CD8-positive, alpha-beta memory T cell (primary cell): ENCODE results near the gene HMGB4. TPM values are rescaled to one million over a fixed set of nuclear protein-coding genes. Genes with fewer than 3 reads are reported as not detected.

Source experiments
- CTCF ChIA-PET: fragments of 350-600 bp; sonication (Branson Sonifier 250); formaldehyde crosslinking; loops from one replicate; lab custom pipeline; 2021; ENCODE audit warnings: antibody characterized with exemption; lab: Charles Lee
- POLR2A ChIA-PET: fragments of 350-600 bp; sonication (Branson Sonifier 250); formaldehyde crosslinking; loops from one replicate; lab custom pipeline; 2021; ENCODE audit warnings: antibody characterized with exemption; lab: Charles Lee
- DNase-seq, 5 donors: peaks; one replicate each; pipeline versions ENCODE4 v3.0.0 to v3.0.0-alpha.2; 2020 to 2022; ENCODE audit warnings: mixed read lengths in 1 of 5
- H3K27ac ChIP-seq: one replicate; pipeline ENCODE4 v1.7.0; 2013; ENCODE audit warnings: low read depth, mild to moderate bottlenecking, low read length, moderate library complexity
- H3K27me3 ChIP-seq: 2 replicates; pipeline ENCODE4 v1.7.0; 2013; ENCODE audit warnings: low read length, mild to moderate bottlenecking; ENCODE audit not compliant: insufficient read depth, poor library complexity, severe bottlenecking
- H3K36me3 ChIP-seq: 2 replicates; pipeline ENCODE4 v1.7.0; 2013; ENCODE audit warnings: mild to moderate bottlenecking, low read length, moderate library complexity; ENCODE audit not compliant: insufficient read depth
- H3K4me1 ChIP-seq: 2 replicates; pipeline ENCODE4 v1.7.0; 2013; ENCODE audit warnings: mild to moderate bottlenecking, low read length, moderate library complexity; ENCODE audit not compliant: insufficient read depth
- H3K4me3 ChIP-seq: 2 replicates; pipeline ENCODE4 v1.7.0; 2013; ENCODE audit warnings: mild to moderate bottlenecking, low read length
- H3K9me3 ChIP-seq: 2 replicates; pipeline ENCODE4 v1.7.0; 2013; ENCODE audit warnings: mild to moderate bottlenecking, low read length
- H3K27ac Mint-ChIP-seq, 8 donors: one replicate each; pipeline ENCODE4 v1.8.0; 2020 to 2021; ENCODE audit warnings: mixed read lengths in 8 of 8, mild to moderate bottlenecking in 6 of 8, inconsistent platforms in 3 of 8, moderate library complexity in 3 of 8
- H3K27me3 Mint-ChIP-seq, 2 donors: one replicate each; pipeline ENCODE4 v1.8.0; 2020 to 2021; ENCODE audit warnings: mixed read lengths in 2 of 2, mild to moderate bottlenecking in 1 of 2, moderate library complexity in 1 of 2
- H3K36me3 Mint-ChIP-seq, 3 donors: one replicate each; pipeline ENCODE4 v1.8.0; 2020 to 2021; ENCODE audit warnings: mixed read lengths in 3 of 3, inconsistent platforms in 1 of 3, mild to moderate bottlenecking in 1 of 3
- H3K4me1 Mint-ChIP-seq, 3 donors: one replicate each; pipeline ENCODE4 v1.8.0; 2020 to 2021; ENCODE audit warnings: mixed read lengths in 3 of 3, inconsistent platforms in 1 of 3, mild to moderate bottlenecking in 1 of 3
- H3K4me3 Mint-ChIP-seq, 7 donors: one replicate each; pipeline ENCODE4 v1.8.0; 2020 to 2021; ENCODE audit warnings: mixed read lengths in 7 of 7, mild to moderate bottlenecking in 6 of 7, moderate library complexity in 4 of 7, inconsistent platforms in 2 of 7
- H3K9me3 Mint-ChIP-seq, 5 donors: one replicate each; pipeline ENCODE4 v1.8.0; 2020 to 2022; ENCODE audit warnings: mixed read lengths in 5 of 5, mild to moderate bottlenecking in 3 of 5, moderate library complexity in 2 of 5, inconsistent platforms in 1 of 5
- polyA plus RNA-seq: library from polyadenylated mRNA; unstranded; fragments of 300-500 nt; fragmentation: Illumina TruSeq; gene quantifications from one replicate; pipeline ENCODE4 v1.2.3, GENCODE V29; 2021
- total RNA-seq, 2 experiments: library from RNA; stranded (reverse); gene quantifications; one replicate each; pipeline ENCODE4 v1.2.3, GENCODE V29; 2021

The HMGB4 gene
- total and polyA plus RNA-seq, 3 experiments from 2014 or later, result not detected

DNA sequence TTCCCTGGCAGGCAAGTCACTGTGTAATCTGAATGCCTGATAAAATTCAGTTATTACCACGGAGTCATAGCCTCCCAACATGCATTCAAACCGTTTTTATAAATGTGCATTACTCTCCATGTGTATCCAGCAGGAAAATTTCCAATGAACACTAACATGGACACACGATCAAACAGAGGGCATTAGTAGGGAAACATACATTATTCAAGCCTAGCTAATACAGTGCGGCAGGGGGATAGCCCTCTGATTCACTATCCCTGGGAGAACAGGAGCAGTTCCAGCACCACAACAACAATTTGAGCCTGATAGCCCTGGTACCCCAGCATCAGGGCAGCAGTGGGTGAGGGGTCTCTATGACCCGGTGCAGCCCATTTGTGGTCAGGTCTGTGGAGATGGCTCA is 35.8 kb upstream of the HMGB4 start:
- no peaks in the 10 kb centered on the region for H3K36me3 ChIP-seq
- no peak for DNase-seq
- Mint-ChIP-seq H3K27ac (no peak overlapping the region), H3K9me3 (no peaks in the 10 kb centered on the region), H3K4me3 (no peak overlapping the region), H3K4me1 (no peaks in the 10 kb centered on the region), H3K36me3 (no peaks in the 10 kb centered on the region), H3K27me3 (peaks cover 6 to 20% of the 10 kb centered on the region in 2 donors)
- ChIA-PET POLR2A (no interaction called here), CTCF (no interaction called here)
- H3K27me3 ChIP-seq, result no peaks in the 10 kb centered on the region
- no peaks in the 10 kb centered on the region for H3K9me3 ChIP-seq
- H3K27ac ChIP-seq, result no peak overlapping the region
- H3K4me1 ChIP-seq, result no peaks in the 10 kb centered on the region
- no peak overlapping the region for H3K4me3 ChIP-seq

DNA sequence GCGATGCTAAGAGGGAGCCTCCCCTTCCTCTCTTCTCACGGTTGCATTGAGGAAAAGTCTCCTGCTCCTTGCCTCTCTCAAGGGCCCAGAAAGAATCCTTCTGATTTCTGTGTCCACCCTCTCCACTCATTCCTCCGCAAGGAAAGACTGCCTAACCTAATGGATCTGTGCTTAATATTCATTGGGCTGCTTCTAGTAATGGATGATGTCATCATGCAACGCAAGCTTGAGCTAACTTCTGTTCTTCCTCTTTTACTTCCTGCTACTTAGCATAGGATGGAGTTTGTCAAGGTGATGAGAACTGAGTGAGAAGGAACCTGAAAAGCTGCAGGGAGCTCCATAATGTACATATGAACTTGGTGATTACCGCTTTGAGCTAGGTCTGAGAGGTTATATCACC is 35.2 kb upstream of the HMGB4 start:
- POLR2A ChIA-PET, result no interaction called here
- Mint-ChIP-seq H3K27ac (no peak overlapping the region), H3K27me3 (peaks cover 6 to 20% of the 10 kb centered on the region in 2 donors), H3K4me3 (no peak overlapping the region), H3K9me3 (no peaks in the 10 kb centered on the region), H3K36me3 (no peaks in the 10 kb centered on the region), H3K4me1 (no peaks in the 10 kb centered on the region)
- Histone ChIP-seq H3K27me3 (no peaks in the 10 kb centered on the region), H3K4me3 (no peak overlapping the region), H3K36me3 (no peaks in the 10 kb centered on the region), H3K4me1 (no peaks in the 10 kb centered on the region), H3K27ac (no peak overlapping the region), H3K9me3 (no peaks in the 10 kb centered on the region)
- DNase-seq, result no peak
- CTCF ChIA-PET, result no interaction called here

DNA sequence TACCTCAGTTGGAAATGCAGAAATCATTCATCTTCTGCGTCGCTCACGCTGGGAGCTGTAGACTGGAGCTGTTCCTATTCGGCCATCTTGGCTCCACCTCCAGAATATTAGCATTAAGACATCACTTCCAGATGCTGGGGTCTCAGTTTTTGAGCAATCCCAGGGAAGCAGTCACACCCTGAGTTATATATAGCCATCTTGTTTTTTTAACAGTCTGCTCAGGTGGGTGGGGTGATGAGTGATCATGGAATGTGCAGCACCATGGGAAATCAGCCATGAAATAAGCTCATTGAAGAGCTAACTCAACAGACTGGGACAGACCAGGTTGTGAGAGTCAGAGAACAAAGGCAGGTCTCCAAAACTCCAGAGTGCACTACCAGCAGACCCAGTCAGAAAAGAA is 27.0 kb upstream of the HMGB4 start:
- no peak overlapping the region for H3K4me3 Mint-ChIP-seq
- POLR2A ChIA-PET, result no interaction called here
- no peaks in the 10 kb centered on the region for H3K36me3 Mint-ChIP-seq
- H3K4me1 Mint-ChIP-seq, result no peaks in the 10 kb centered on the region
- no peaks in the 10 kb centered on the region for H3K27me3 ChIP-seq
- H3K27me3 Mint-ChIP-seq, result peaks cover 0 to 9% of the 10 kb centered on the region in 2 donors
- H3K27ac Mint-ChIP-seq, result no peak overlapping the region
- H3K27ac ChIP-seq, result no peak overlapping the region
- CTCF ChIA-PET, result no interaction called here
- H3K4me1 ChIP-seq, result no peaks in the 10 kb centered on the region
- no peaks in the 10 kb centered on the region for H3K36me3 ChIP-seq
- no peak overlapping the region for H3K4me3 ChIP-seq
- DNase-seq, result no peak
- H3K9me3 ChIP-seq, result no peaks in the 10 kb centered on the region
- no peaks in the 10 kb centered on the region for H3K9me3 Mint-ChIP-seq

DNA sequence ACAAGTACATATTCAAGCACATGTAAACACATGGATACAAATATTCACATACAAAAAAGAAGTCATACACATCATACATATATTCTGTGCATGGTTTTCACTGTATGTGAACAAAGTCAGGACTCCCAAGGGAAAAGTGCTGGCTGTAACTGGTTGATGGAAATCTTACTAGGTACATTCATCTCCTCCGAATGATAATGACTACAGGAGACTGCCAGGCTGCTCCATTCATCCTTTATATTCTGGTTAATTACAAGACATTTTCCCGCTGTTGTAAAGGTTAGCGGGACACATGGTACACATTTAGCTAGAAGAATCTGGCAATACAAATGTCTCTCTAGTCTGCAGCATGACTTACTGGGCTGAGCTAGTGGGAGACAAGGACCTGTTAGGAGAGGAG is 26.2 kb upstream of the HMGB4 start:
- DNase-seq, result no peak
- no peaks in the 10 kb centered on the region for H3K4me1 ChIP-seq
- Mint-ChIP-seq H3K27me3 (peaks cover 0 to 9% of the 10 kb centered on the region in 2 donors), H3K9me3 (no peaks in the 10 kb centered on the region), H3K4me3 (no peak overlapping the region), H3K36me3 (no peaks in the 10 kb centered on the region), H3K4me1 (no peaks in the 10 kb centered on the region), H3K27ac (no peak overlapping the region)
- POLR2A ChIA-PET, result no interaction called here
- H3K27me3 ChIP-seq, result no peaks in the 10 kb centered on the region
- H3K36me3 ChIP-seq, result no peaks in the 10 kb centered on the region
- CTCF ChIA-PET, result no interaction called here
- H3K9me3 ChIP-seq, result no peaks in the 10 kb centered on the region
- no peak overlapping the region for H3K4me3 ChIP-seq
- no peak overlapping the region for H3K27ac ChIP-seq

DNA sequence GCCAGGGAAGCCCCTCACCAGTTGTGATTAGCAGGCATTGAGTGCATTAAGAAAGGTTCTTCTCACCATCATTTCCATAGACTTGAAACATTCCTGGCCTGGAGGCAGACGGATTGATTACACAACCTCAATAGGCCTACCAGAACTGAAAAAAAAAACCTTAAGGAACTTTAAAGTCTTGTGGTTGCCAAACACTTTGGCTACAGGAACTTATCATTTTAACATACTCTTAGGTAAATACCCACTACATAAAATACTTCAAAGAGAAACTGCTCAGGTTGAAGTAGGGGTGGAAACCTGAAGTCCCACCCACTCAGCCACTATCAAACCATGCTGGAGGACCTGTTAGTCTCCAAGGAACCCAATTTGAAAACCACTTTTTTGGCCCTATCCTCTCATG is 22.4 kb upstream of the HMGB4 start:
- DNase-seq, result no peak
- POLR2A ChIA-PET, result no interaction called here
- Mint-ChIP-seq H3K9me3 (no peaks in the 10 kb centered on the region), H3K4me1 (no peaks in the 10 kb centered on the region), H3K36me3 (no peaks in the 10 kb centered on the region), H3K27ac (no peak overlapping the region), H3K27me3 (peaks cover 4 to 11% of the 10 kb centered on the region in 2 donors), H3K4me3 (no peak overlapping the region)
- Histone ChIP-seq H3K27me3 (no peaks in the 10 kb centered on the region), H3K9me3 (no peaks in the 10 kb centered on the region), H3K4me3 (no peak overlapping the region), H3K27ac (no peak overlapping the region), H3K4me1 (no peaks in the 10 kb centered on the region), H3K36me3 (no peaks in the 10 kb centered on the region)
- CTCF ChIA-PET, result no interaction called here

DNA sequence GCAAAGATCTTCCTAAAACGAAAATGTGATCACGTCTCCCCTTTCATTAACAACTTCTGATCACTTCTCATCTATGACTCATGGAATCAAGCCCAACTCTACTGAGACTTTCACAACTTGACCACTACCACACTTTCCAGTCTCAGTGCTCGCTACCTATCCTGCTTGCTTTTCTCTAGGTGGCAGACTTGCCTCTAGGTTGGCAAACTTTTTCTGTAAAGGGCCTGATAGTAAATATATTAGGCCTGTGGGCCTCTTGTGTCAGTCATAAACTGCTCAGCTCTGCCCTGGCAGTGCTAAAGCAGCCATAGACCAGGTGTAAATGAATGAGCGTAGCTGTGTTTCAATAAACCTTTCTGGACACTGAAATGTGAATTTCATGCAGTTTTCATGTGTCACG is 21.5 kb upstream of the HMGB4 start:
- no peak overlapping the region for H3K27ac ChIP-seq
- DNase-seq, result no peak
- ChIA-PET POLR2A (no interaction called here), CTCF (no interaction called here)
- Mint-ChIP-seq H3K4me1 (no peaks in the 10 kb centered on the region), H3K27me3 (peaks cover 4 to 11% of the 10 kb centered on the region in 2 donors), H3K27ac (no peak overlapping the region), H3K9me3 (no peaks in the 10 kb centered on the region), H3K4me3 (no peak overlapping the region), H3K36me3 (no peaks in the 10 kb centered on the region)
- H3K4me3 ChIP-seq, result no peak overlapping the region
- H3K27me3 ChIP-seq, result no peaks in the 10 kb centered on the region
- no peaks in the 10 kb centered on the region for H3K9me3 ChIP-seq
- no peaks in the 10 kb centered on the region for H3K4me1 ChIP-seq
- no peaks in the 10 kb centered on the region for H3K36me3 ChIP-seq

DNA sequence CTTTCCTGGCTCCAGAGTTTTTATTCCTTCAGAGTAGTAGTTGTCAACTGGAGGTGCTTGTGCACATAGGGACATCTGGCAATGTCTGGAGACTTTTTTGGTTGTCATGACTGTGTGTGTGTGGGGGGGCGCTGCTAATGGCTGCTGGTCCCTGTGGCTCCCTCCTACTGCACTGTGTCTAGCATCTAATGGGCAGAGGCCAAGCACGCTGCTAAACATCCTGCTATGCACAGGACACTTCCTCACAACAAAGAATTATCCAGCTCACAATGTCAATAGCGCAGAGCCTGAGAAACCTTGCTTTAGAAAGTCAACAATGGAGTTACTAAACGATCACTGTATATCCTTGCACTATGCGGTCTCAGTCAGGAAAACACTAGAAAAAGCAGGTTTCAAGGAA is 19.7 kb upstream of the HMGB4 start:
- ChIA-PET CTCF (no interaction called here), POLR2A (no interaction called here)
- Mint-ChIP-seq H3K9me3 (no peaks in the 10 kb centered on the region), H3K36me3 (no peaks in the 10 kb centered on the region), H3K27me3 (peaks cover 6 to 8% of the 10 kb centered on the region in 2 donors), H3K27ac (no peak overlapping the region), H3K4me3 (no peak overlapping the region), H3K4me1 (no peaks in the 10 kb centered on the region)
- H3K36me3 ChIP-seq, result no peaks in the 10 kb centered on the region
- H3K4me3 ChIP-seq, result no peak overlapping the region
- no peaks in the 10 kb centered on the region for H3K9me3 ChIP-seq
- H3K27me3 ChIP-seq, result no peaks in the 10 kb centered on the region
- no peak for DNase-seq
- no peak overlapping the region for H3K27ac ChIP-seq
- no peaks in the 10 kb centered on the region for H3K4me1 ChIP-seq

DNA sequence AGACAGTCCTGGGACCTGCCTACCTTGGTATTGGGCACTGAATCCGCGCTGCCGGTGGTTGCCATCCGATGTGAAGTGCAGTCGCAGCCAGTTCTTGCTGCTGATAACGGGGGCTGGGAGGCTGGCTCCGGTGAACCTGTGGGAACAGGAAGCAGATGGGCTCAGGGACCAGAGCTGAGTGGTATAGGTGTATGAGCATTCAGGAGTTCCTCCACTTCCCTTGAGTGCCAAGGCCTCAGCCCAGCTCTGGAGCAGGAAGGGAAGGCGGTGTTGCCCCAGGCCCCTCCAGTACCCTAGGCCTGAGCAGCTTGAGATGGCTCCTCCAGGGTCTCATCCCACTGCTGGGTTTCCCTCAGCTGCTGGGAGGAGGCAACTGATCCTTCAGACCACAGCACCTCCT is 17.0 kb upstream of the HMGB4 start:
- Histone ChIP-seq H3K27ac (no peak overlapping the region), H3K36me3 (no peaks in the 10 kb centered on the region), H3K4me1 (no peaks in the 10 kb centered on the region), H3K9me3 (no peaks in the 10 kb centered on the region), H3K27me3 (no peaks in the 10 kb centered on the region), H3K4me3 (no peak overlapping the region)
- no peaks in the 10 kb centered on the region for H3K9me3 Mint-ChIP-seq
- no peak overlapping the region for H3K4me3 Mint-ChIP-seq
- POLR2A ChIA-PET, result no interaction called here
- CTCF ChIA-PET, result no interaction called here
- no peaks in the 10 kb centered on the region for H3K36me3 Mint-ChIP-seq
- no peaks in the 10 kb centered on the region for H3K4me1 Mint-ChIP-seq
- H3K27me3 Mint-ChIP-seq, result peaks cover 5 to 14% of the 10 kb centered on the region in 2 donors
- DNase-seq, result no peak
- no peak overlapping the region for H3K27ac Mint-ChIP-seq
